Measurements from ENCODE around the gene GATA2. TPM values are rescaled to one million over a fixed set of nuclear protein-coding genes. Genes with fewer than 3 reads are reported as not detected.

Gene GATA2
- total RNA-seq, 2 donors from 2014 or later, result 2.9 to 4.1 TPM

DNA sequence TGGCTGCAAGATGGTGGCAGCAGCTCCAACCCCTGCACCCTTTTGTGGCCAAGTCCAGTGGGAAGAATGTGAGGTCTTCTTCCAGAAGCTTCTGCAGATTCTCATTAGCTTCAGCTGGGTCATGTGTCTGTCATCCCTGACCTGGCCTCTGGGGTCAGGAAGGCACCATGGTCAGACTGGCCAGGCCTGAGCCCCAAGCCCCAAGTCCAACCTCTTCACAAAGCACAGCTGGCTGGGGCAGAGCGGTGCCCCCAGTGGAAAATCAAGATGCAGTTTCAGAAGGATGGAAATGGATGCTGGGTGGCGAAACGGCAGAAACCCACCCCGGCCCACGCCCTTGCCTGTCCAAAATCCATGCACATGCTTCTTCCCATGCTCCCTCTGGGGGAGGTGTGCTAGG is 15.9 kb upstream of the GATA2 start:
- Mint-ChIP-seq H3K36me3 (ENCODE audit: insufficient read depth in 2 of 2) (peaks cover 0 to under 1% of the 10 kb centered on the region in 2 donors), H3K27ac (no peak overlapping the region), H3K27me3 (ENCODE audit: low read depth) (peaks cover 40% of the 10 kb centered on the region), H3K4me1 (ENCODE audit: low read depth) (no peaks in the 10 kb centered on the region), H3K4me3 (no peak overlapping the region), H3K9me3 (peaks cover 0 to 2% of the 10 kb centered on the region in 2 donors)
- DNase-seq (no peak), ATAC-seq (replicated peaks in 1 of 2) (no peak)

DNA sequence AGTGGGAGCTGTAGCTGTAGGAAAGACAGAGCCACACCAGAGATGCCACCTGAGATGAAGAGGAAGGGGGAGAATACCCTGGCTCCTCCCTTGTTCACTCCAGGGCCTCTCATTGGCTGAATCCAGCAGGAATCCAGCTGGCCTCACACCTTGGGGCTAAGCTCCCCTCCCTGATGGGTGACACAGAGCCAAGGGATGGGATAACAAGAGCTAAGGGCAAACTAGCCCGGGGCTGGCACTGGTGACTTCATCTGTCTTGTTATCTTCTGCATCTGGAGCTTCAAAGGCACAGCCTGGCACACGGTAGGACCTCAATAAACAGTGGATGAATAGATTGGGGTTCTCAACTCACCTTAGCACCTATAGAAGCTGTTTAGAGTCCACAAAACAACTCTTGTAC is 13.8 kb upstream of the GATA2 start:
- Mint-ChIP-seq H3K36me3 (ENCODE audit: insufficient read depth in 2 of 2) (no peaks in the 10 kb centered on the region), H3K27ac (no peak overlapping the region), H3K4me1 (ENCODE audit: low read depth) (no peaks in the 10 kb centered on the region), H3K27me3 (ENCODE audit: low read depth) (peaks cover 32% of the 10 kb centered on the region), H3K9me3 (no peaks in the 10 kb centered on the region), H3K4me3 (no peak overlapping the region)
- ATAC-seq (replicated peaks in 1 of 2) (no peak), DNase-seq (no peak)

DNA sequence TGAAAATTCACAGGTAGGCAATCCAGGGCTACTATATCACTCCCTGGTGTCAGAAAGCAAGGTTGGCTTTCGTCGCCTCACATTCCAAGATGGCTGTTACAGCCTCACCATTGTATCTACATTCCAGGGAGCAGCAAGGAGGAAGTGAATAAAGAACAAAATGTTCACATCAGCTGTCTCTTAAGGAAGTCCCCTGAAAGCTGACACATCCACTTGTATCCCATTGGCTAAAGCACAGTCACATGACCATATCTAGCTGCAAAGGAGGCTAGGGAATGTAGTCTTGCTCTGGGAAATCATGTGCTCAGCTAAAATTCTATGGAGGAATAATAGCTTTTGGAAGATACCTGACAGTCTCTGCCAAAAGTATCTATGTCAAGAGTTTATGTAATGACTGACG is 12.8 kb upstream of the GATA2 start:
- Mint-ChIP-seq H3K4me3 (no peak overlapping the region), H3K36me3 (ENCODE audit: insufficient read depth in 2 of 2) (no peaks in the 10 kb centered on the region), H3K27ac (no peak overlapping the region), H3K27me3 (ENCODE audit: low read depth) (peaks cover 36% of the 10 kb centered on the region), H3K4me1 (ENCODE audit: low read depth) (no peaks in the 10 kb centered on the region), H3K9me3 (no peaks in the 10 kb centered on the region)
- ATAC-seq (replicated peaks in 1 of 2), result no peak
- DNase-seq, result no peak

DNA sequence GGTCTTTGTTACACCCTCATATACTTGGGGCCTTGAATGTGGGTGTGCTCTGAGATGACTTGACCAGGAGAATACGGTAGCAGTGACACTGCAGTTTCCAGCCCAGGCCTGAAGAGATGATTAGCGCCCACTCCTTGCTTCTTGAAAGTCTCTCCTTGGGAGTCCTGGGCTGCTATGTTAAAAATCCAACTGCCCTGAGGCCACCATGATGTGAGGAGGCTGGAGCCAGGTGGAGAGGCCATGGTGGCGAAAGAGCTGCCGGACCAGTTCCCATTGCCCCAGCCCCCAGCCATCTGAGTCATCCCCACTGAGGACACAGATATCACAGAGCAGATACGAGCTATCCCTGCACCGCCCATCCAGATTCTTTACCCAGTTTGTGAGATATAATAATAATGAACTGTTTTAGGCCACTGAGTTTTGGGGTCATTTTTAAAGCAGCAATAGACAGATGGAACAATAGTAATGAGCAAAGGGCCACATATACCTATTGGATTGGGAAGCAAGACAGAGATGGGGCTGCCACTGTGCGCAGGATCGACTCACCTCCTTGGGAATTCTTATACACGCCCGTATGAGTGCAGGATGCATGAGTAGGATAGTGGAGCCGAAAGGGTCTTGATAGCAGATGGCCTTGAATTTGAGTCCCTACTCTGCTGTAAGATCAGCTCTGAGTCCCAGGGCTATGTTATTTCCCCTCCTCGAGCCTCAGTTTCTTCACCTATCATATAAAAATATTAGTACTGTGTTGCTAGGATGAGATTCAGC is 12.1 kb upstream of the GATA2 start:
- H3K27ac Mint-ChIP-seq, result no peak overlapping the region
- ATAC-seq (replicated peaks in 1 of 2) (no peak), DNase-seq (no peak)
- H3K27me3 Mint-ChIP-seq (ENCODE audit: low read depth), result peaks cover 38% of the 10 kb centered on the region
- H3K4me3 Mint-ChIP-seq, result no peak overlapping the region
- H3K36me3 Mint-ChIP-seq (ENCODE audit: insufficient read depth in 2 of 2), result no peaks in the 10 kb centered on the region
- H3K9me3 Mint-ChIP-seq, result no peaks in the 10 kb centered on the region
- no peaks in the 10 kb centered on the region for H3K4me1 Mint-ChIP-seq (ENCODE audit: low read depth)

DNA sequence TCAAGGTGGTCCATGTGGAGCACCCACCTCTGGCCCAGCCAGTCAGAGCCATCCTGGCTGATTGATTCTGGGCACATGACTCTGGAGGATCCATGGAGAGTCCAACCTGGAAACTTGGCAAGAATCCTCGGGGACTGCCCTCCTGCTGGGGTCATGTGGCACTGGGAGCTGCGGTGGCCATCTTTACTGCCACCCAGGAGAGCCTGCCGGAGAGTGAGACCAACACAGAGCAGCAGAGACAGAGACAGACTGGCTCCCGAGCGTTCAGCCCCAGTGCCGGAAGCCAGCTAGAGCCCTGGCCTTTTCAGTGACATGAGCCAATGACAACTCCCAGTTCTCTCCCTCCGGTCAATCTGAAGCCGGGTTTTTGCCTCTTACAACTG is 11.5 kb upstream of the GATA2 start:
- DNase-seq, result no peak
- peaks cover 40% of the 10 kb centered on the region for H3K27me3 Mint-ChIP-seq (ENCODE audit: low read depth)
- no peaks in the 10 kb centered on the region for H3K4me1 Mint-ChIP-seq (ENCODE audit: low read depth)
- no peaks in the 10 kb centered on the region for H3K9me3 Mint-ChIP-seq
- H3K36me3 Mint-ChIP-seq (ENCODE audit: insufficient read depth in 2 of 2), result no peaks in the 10 kb centered on the region
- ATAC-seq (replicated peaks in 1 of 2), result no peak
- H3K4me3 Mint-ChIP-seq, result no peak overlapping the region
- no peak overlapping the region for H3K27ac Mint-ChIP-seq

DNA sequence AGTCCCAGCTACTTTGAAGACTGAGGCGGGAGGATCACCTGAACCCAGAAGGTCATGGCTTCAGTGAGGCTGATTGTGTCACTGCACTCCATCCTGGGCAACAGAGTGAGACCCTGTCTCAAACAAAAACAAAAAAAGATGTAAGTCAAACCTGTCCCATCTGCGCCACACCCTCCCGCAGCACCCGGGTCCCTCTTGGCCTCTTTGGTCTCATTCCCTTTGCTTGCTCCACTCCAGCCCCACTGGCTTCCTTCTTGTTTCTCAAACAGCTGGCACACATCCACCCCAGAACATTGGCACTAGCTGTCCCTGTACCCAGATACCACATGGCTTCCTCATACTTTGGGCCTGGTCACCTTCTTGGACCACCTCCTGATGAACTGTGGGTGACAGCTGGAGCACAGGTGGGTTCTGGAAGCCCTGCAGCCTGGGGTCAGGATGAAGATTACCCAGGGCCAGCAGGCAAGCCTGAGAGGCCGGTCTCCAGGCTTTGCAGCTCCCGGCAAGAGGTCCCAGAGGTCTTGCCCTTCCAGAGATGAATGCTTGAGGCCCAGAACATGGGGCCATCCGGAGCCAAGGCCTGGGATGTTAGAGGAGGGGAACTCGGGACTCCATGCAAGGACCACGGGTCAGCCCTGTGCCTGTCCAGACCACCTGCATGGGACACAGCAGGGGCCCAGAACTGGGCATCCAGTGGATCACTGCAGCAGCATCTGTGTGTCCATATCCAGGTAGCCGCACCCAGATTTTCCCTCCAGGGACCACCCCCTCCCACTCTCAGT is 10.9 kb upstream of the GATA2 start:
- no peaks in the 10 kb centered on the region for H3K36me3 Mint-ChIP-seq (ENCODE audit: insufficient read depth in 2 of 2)
- H3K9me3 Mint-ChIP-seq, result no peaks in the 10 kb centered on the region
- ATAC-seq (replicated peaks in 1 of 2) (no peak), DNase-seq (no peak)
- H3K4me3 Mint-ChIP-seq, result no peak overlapping the region
- peaks cover 37% of the 10 kb centered on the region for H3K27me3 Mint-ChIP-seq (ENCODE audit: low read depth)
- no peaks in the 10 kb centered on the region for H3K4me1 Mint-ChIP-seq (ENCODE audit: low read depth)
- H3K27ac Mint-ChIP-seq, result no peak overlapping the region

DNA sequence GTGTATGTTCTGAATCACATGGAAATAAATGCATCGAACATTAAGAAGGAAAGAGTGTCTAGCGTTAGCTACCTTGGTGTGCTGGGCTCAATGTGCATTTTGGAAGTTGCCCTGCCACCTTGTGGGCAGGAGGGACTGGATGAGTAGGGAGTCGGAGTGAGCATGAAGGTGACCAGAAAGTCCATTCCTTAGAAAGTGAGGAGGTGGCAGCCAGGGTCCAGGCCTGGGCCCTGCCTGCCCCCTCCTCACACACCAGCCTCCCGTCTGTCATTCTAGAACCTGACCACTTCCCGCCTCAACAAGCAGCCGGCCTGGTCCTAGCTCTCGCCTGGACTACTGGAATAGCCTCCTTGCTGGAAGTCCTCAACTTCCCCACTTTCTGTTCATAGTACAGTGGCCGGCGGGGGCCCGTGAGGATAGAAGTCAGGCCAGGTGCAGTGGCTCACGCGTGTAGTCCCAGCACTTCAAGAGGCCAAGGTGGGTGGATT is 10.2 kb upstream of the GATA2 start:
- no peak overlapping the region for H3K27ac Mint-ChIP-seq
- no peaks in the 10 kb centered on the region for H3K36me3 Mint-ChIP-seq (ENCODE audit: insufficient read depth in 2 of 2)
- no peak for DNase-seq

DNA sequence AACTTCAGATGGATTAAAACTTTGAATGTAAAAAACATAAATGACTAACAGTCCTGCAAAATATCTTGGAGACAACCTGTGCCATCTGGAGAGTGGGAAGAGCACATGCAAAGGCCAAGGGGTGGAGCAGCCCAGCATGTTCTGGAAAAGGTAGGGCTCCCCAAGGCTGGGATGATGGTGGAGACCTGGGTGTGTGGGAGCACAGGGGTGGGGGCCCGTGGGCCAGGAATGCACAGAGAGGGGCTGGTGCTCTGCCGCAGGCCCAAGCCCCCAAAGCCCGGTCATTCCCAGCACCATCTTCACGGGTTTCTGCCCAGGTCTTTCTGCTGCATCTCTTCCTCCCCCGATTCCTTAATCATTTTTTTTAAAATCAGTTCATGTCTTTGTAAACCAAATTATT is 9.7 kb upstream of the GATA2 start:
- Mint-ChIP-seq H3K4me3 (no peak overlapping the region), H3K36me3 (ENCODE audit: insufficient read depth in 2 of 2) (no peaks in the 10 kb centered on the region), H3K27me3 (ENCODE audit: low read depth) (peaks cover 36% of the 10 kb centered on the region), H3K27ac (no peak overlapping the region), H3K4me1 (ENCODE audit: low read depth) (no peaks in the 10 kb centered on the region), H3K9me3 (no peaks in the 10 kb centered on the region)
- DNase-seq (no peak), ATAC-seq (replicated peaks in 1 of 2) (no peak)

More for the DNA sequence above, 10.2 kb upstream of the GATA2 start:
- Mint-ChIP-seq H3K4me3 (no peak overlapping the region), H3K9me3 (no peaks in the 10 kb centered on the region), H3K4me1 (ENCODE audit: low read depth) (no peaks in the 10 kb centered on the region), H3K27me3 (ENCODE audit: low read depth) (peaks cover 41% of the 10 kb centered on the region)
- ATAC-seq (replicated peaks in 1 of 2), result no peak

DNA sequence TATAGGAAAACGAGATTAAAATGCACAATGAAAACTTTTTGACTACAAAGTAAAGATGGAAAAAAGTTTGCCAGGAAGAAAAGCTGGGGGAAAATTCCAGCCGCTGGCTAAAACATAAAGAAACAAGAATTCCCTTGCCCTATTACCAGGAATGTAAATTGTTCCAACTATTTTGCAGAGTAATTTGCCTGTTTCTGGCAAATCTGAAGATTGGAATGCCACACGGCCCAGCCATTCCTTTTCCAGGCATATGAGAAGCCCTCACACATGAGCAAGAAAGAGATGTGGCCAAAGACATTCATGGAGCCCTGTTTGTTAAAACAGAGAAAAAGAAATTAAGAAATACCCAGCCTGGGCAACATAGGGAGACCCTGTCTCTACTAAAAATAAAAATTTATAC is 8.4 kb upstream of the GATA2 start:
- DNase-seq (no peak), ATAC-seq (replicated peaks in 1 of 2) (no peak)
- Mint-ChIP-seq H3K36me3 (ENCODE audit: insufficient read depth in 2 of 2) (no peaks in the 10 kb centered on the region), H3K9me3 (no peaks in the 10 kb centered on the region), H3K27me3 (ENCODE audit: low read depth) (peaks cover 34% of the 10 kb centered on the region), H3K27ac (no peak overlapping the region), H3K4me1 (ENCODE audit: low read depth) (no peaks in the 10 kb centered on the region), H3K4me3 (no peak overlapping the region)

DNA sequence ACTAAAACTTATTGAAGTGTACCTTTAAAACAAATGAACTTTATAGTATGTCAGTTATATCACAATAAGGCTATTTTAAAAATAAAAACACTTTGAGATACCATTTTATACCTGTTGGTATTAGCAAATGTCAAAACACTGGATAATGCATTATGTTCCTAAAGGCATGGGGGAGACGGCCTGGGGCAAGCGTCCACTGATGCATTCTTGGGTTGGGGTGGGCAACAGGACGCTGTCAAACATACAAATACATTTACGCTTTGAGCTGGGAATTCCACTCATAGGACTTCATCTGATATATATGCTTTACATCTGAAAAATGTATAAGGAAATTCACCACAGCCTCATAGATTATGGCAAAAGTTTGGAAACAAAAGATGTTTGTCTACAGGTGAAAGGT is 7.6 kb upstream of the GATA2 start:
- no peak for DNase-seq
- Mint-ChIP-seq H3K36me3 (ENCODE audit: insufficient read depth in 2 of 2) (no peaks in the 10 kb centered on the region), H3K27ac (no peak overlapping the region), H3K9me3 (no peaks in the 10 kb centered on the region), H3K4me1 (ENCODE audit: low read depth) (no peaks in the 10 kb centered on the region), H3K4me3 (no peak overlapping the region), H3K27me3 (ENCODE audit: low read depth) (peaks cover 43% of the 10 kb centered on the region)
- no peak for ATAC-seq (replicated peaks in 1 of 2)

DNA sequence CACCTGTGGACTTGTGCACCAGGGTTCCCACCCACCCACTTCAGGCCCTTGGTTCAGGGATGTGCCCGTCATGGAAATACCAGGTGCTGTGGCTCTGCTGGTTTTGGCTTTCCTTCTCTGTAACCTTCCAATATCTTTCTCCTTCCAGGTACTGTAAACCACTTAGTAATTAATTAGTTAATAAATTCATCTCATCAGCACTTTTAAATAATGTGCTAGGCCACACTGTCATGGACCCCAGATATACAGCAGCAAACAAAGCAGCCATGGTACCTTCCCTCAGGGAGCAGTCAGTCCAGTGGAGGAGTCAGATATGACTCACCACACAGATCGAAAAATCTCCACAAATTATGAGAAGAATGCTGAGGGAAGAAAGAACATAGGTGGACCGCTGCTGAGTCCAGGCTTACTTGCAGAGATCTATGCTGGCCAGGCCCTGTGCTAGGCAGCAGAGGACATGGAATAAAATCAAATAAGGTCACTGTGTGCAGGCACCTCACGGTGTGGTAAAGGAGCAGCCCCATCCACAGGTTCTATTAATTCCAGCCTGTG is 6.8 kb upstream of the GATA2 start:
- no peaks in the 10 kb centered on the region for H3K9me3 Mint-ChIP-seq
- no peak overlapping the region for H3K27ac Mint-ChIP-seq
- DNase-seq (no peak), ATAC-seq (replicated peaks in 1 of 2) (no peak)
- H3K27me3 Mint-ChIP-seq (ENCODE audit: low read depth), result peaks cover 51% of the 10 kb centered on the region
- H3K4me1 Mint-ChIP-seq (ENCODE audit: low read depth), result no peaks in the 10 kb centered on the region
- H3K4me3 Mint-ChIP-seq, result no peak overlapping the region
- H3K36me3 Mint-ChIP-seq (ENCODE audit: insufficient read depth in 2 of 2), result no peaks in the 10 kb centered on the region

DNA sequence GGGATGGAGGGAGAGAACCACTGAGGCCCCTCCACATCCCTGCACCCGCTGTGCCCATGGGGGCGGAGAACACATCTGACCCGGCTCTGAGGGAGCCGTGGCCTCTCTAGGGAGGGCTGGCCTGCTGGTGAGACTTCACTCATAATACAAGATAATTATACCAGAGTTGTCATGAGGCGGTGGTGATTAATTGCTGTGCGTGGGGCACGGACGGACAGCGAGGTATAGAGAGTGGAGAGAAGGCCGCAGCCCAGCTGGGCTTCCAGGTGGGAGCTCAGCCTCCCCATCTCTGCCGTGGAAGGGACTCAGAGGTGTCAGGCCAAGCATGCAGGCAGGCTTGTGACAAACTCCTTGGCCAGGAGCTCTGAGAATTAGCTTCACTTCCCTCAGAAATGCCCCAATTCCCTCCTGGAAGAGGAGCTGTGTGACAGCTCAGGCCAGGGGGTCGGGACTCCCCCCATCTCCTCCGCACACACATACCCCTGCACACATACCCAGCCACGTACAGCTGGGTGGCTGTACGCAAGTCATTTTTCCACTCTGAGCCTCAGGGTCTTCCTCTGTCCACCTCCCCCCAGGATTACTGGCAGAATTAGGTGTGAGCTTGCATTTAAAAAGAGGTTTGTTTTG is 6.0 kb upstream of the GATA2 start:
- Mint-ChIP-seq H3K27me3 (ENCODE audit: low read depth) (peaks cover 58% of the 10 kb centered on the region), H3K36me3 (ENCODE audit: insufficient read depth in 2 of 2) (no peaks in the 10 kb centered on the region), H3K4me1 (ENCODE audit: low read depth) (no peaks in the 10 kb centered on the region), H3K27ac (no peak overlapping the region), H3K9me3 (no peaks in the 10 kb centered on the region), H3K4me3 (peak overlapping the region; percentile 30 to 57)
- no peak for DNase-seq
- ATAC-seq (replicated peaks in 1 of 2), result no peak

DNA sequence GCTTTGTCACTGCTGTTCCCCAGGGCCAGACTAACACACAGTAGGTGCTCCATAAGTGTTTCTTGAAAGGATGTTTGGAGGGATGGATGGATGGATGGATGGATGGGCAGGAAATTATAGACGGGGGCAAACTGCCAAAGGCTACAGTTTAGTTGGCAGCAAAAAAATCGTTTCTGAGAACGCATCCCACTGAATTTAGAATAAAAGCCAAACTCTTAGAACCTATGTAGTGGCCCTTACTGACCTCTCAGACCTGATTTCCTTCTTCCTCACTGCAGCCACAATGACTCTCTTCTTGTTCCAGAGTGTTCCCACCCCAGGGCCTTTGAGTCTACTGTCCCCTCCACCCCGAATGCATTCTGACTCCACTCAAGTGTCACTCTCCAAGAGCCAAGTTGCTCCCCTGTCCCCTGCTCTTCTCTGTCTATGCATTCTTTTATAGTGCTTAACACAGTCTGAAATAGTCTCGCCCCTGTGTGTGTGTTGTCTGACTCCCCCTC is 5.2 kb upstream of the GATA2 start:
- Mint-ChIP-seq H3K9me3 (no peaks in the 10 kb centered on the region), H3K4me3 (peak overlapping the region; percentile 30 to 57), H3K27ac (no peak overlapping the region), H3K4me1 (ENCODE audit: low read depth) (peaks cover 5% of the 10 kb centered on the region), H3K27me3 (ENCODE audit: low read depth) (peaks cover 66% of the 10 kb centered on the region), H3K36me3 (ENCODE audit: insufficient read depth in 2 of 2) (no peaks in the 10 kb centered on the region)
- DNase-seq (no peak), ATAC-seq (replicated peaks in 1 of 2) (no peak)

All from activated T-cell treated with anti-CD3 and anti-CD28 coated beads, Interleukin-2, amount 50 U/mL, for 72 hours (primary cell).